Mucosa of descending colon (tissue), 3 donors: Measurements from ENCODE around the gene GLB1L3. TPM values are rescaled to one million over a fixed set of nuclear protein-coding genes. Genes with fewer than 3 reads are reported as not detected.

Experiments used
- ATAC-seq: fragments of 200-7000 bp; cut with Tn5 transposase; one replicate; pipeline ENCODE4 v1.9.1; 2020; ENCODE audit warnings: mild to moderate bottlenecking, moderate library complexity
- DNase-seq, 3 donors: peaks; one replicate each; pipeline ENCODE4 v3.0.0-alpha.2; 2020
- H3K36me3 ChIP-seq: fragments of 200-600 bp; one replicate; pipeline ENCODE4 v1.8.0; 2021; ENCODE audit warnings: low read depth, mild to moderate bottlenecking
- H3K4me1 ChIP-seq: fragments of 200-600 bp; one replicate; pipeline ENCODE4 v1.8.0; 2021; ENCODE audit warnings: low read depth, mild to moderate bottlenecking
- H3K4me3 ChIP-seq: fragments of 200-600 bp; one replicate; pipeline ENCODE4 v1.8.0; 2021; ENCODE audit warnings: mild to moderate bottlenecking
- H3K9me3 ChIP-seq: fragments of 200-600 bp; one replicate; pipeline ENCODE4 v1.8.0; 2021; ENCODE audit warnings: mild to moderate bottlenecking
- CTCF ChIP-seq: fragments of 200-600 bp; IDR thresholded peaks from one replicate; pipeline ENCODE4 v1.8.0; 2022; ENCODE audit warnings: antibody characterized with exemption, mild to moderate bottlenecking
- intact Hi-C, 2 donors: fragments of 100-400 bp; cut with DNase I in 1 of 2; cut with micrococcal nuclease in 1 of 2; formaldehyde crosslinking; loops; one replicate each; pipeline versions ENCODE4 v1.11.0 to v1.11.1; 2022; cut with DNase I, micrococcal nuclease
- total RNA-seq, 3 donors: library from RNA; stranded (reverse); fragmentation: NEBNext Ultra II Directional in 2 of 3; extraction: Animal tissue kit (Norgen Biotek cat#: 25700) in 2 of 3; gene quantifications; one replicate each; pipeline versions ENCODE4 v1.2.1 to v1.2.4, GENCODE V29; 2021 to 2023
- donor health status: DM: no; HTN: no; CAD: no; lungs with moderate emphysema.
- donor health status: DM: no; HTN: no; CAD: no.
- donor health status: DM: no; HTN: yes; CAD: no.

Gene GLB1L3
- total RNA-seq, 3 donors from 2014 or later: 0.09 TPM; not detected in 2

DNA sequence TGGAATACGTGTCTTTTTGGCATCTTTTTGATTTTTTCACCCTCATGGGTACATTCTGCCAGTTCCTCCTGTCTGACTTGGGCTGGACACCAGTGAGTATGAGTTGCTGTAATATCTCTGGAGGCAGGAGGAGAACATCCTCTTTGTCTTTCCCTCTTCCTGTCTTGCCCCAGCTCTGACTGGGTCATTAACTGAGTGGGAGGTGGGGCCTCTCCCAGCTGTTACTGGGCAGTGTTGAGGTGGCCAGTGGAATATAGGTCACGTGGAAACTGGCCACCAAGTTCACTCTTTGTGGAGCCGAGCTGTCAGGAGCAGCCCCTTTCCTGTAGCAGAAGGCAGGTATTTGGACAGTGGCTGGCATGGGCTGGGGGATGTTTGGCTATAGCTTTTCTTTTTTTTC is 57.8 kb downstream of the GLB1L3 start:
- H3K36me3 ChIP-seq: no peaks in the 10 kb centered on the region
- no peak for TF ChIP-seq CTCF
- no peaks in the 10 kb centered on the region for H3K9me3 ChIP-seq
- no peak overlapping the region for H3K4me3 ChIP-seq
- intact Hi-C loops: no loop called here
- ATAC-seq (no peak), DNase-seq (no peak)
- H3K4me1 ChIP-seq: peaks cover 10% of the 10 kb centered on the region

- Histone ChIP-seq H3K36me3 (no peaks in the 10 kb centered on the region), H3K4me3 (no peak overlapping the region), H3K4me1 (peaks cover 10% of the 10 kb centered on the region), H3K9me3 (no peaks in the 10 kb centered on the region)
- no peak for TF ChIP-seq CTCF
- no peak for ATAC-seq
- intact Hi-C loops: no loop called here
- DNase-seq: no peak
Measured at GRCh38 chr11:134334796-134335571, 58.8 kb downstream of the GLB1L3 start.

GRCh38 chr11:134337051-134337450 is 60.9 kb downstream of the GLB1L3 start:
- TF ChIP-seq CTCF: no peak

DNA sequence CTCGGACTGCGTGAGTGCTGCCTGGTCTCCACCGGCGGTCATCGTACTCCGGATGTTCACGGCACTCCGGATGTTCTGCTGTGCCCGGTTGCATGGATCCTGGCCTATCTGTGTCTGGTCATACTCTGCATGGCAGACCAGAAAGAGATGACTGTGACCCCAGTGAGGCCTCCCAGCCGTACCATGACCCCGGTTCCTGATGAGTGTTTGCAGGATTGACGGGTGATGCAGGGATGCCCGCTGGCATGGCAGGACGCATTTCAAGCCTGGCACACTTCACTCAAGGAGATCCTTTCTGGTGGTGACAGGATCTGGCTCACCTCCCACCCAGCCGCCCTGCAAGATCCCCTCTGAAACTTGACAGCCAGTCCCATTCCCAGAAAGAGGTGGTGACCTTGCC is 61.9 kb downstream of the GLB1L3 start:
- H3K36me3 ChIP-seq: no peaks in the 10 kb centered on the region
- no peak overlapping the region for H3K4me3 ChIP-seq
- DNase-seq (no peak), ATAC-seq (no peak)
- H3K9me3 ChIP-seq: no peaks in the 10 kb centered on the region
- intact Hi-C loops: no loop called here
- TF ChIP-seq CTCF: no peak
- H3K4me1 ChIP-seq: peaks cover 11% of the 10 kb centered on the region

More at GRCh38 chr11:134337051-134337450, 60.9 kb downstream of the GLB1L3 start:
- intact Hi-C loops: no loop called here
- Histone ChIP-seq H3K36me3 (no peaks in the 10 kb centered on the region), H3K9me3 (no peaks in the 10 kb centered on the region), H3K4me3 (no peak overlapping the region), H3K4me1 (peaks cover 15% of the 10 kb centered on the region)
- ATAC-seq (no peak), DNase-seq (no peak)

- Histone ChIP-seq H3K9me3 (no peaks in the 10 kb centered on the region), H3K4me1 (peaks cover 11% of the 10 kb centered on the region), H3K4me3 (no peak overlapping the region), H3K36me3 (no peaks in the 10 kb centered on the region)
- intact Hi-C loops: no loop called here
- no peak for TF ChIP-seq CTCF
- no peak for ATAC-seq
- no peak for DNase-seq
Measured at GRCh38 chr11:134338654-134339053, 62.5 kb downstream of the GLB1L3 start.
